K562 (cell line): Measurements from ENCODE around the gene ABHD18. TPM values are rescaled to one million over a fixed set of nuclear protein-coding genes. Genes with fewer than 3 reads are reported as not detected.
A peak's percentile ranks its signal among the peaks of the same experiment; 100 is the strongest.

Source experiments
- C11orf30 ChIP-seq: fragments of 450-650 bp; IDR thresholded peaks from 2 replicates; pipeline ENCODE4 v1.6.1; 2016; ENCODE audit warnings: low read depth, mild to moderate bottlenecking
- CEBPG ChIP-seq, 3 experiments: fragments of 200-800 bp in 1 of 3; sonication (Bioruptor generic) in 1 of 3; sonication (generic) in 1 of 3; formaldehyde crosslinking in 1 of 3; IDR thresholded peaks in 2 of 3; conservative IDR thresholded peaks in 1 of 3; 2 replicates each; pipeline versions ENCODE4 v1.6.1 to v1.8.0; 2016 to 2022; ENCODE audit warnings: missing compliant biosample characterization in 2 of 3, missing genetic modification characterization in 2 of 3, mild to moderate bottlenecking in 1 of 3, missing genetic modification reagents in 1 of 3
- CHD2 ChIP-seq: IDR thresholded peaks from 2 replicates; pipeline ENCODE4 v1.6.1; 2011; ENCODE audit warnings: low read depth, low read length
- GATA2 ChIP-seq: sonication (generic); formaldehyde crosslinking; IDR thresholded peaks from 2 replicates; pipeline ENCODE4 v1.4.0; 2020; ENCODE audit warnings: mild to moderate bottlenecking, missing genetic modification reagents
- GTF2A2 ChIP-seq: IDR thresholded peaks from 2 replicates; pipeline ENCODE4 v1.6.1; 2016; ENCODE audit warnings: mild to moderate bottlenecking, missing genetic modification characterization, missing compliant biosample characterization
- HDAC1 ChIP-seq, 2 experiments: fragments of 450-650 bp; IDR thresholded peaks; 2 replicates each; pipeline ENCODE4 v1.6.1; 2016 to 2017; ENCODE audit warnings: inconsistent platforms in 1 of 2, mild to moderate bottlenecking in 1 of 2, moderate library complexity in 1 of 2
- HDAC6 ChIP-seq: IDR thresholded peaks from 2 replicates; pipeline ENCODE4 v1.6.1; 2012; ENCODE audit warnings: low read depth, mild to moderate bottlenecking, control low read depth, inconsistent platforms, low read length, moderate library complexity
- KAT7 ChIP-seq: sonication (generic); formaldehyde crosslinking; IDR thresholded peaks from 2 replicates; pipeline ENCODE4 v1.8.0; 2022; ENCODE audit warnings: missing genetic modification reagents, mild to moderate bottlenecking, borderline replicate concordance
- KLF10 ChIP-seq: fragments of 250-450 bp; sonication (Bioruptor Pico); IDR thresholded peaks from 2 replicates; pipeline ENCODE4 v1.6.1; 2021; ENCODE audit warnings: matching md5 sums
- L3MBTL2 ChIP-seq: fragments of 450-650 bp; IDR thresholded peaks from 2 replicates; pipeline ENCODE4 v1.6.1; 2016; ENCODE audit warnings: mild to moderate bottlenecking, moderate library complexity
- MTA1 ChIP-seq: fragments of 450-650 bp; IDR thresholded peaks from 2 replicates; pipeline ENCODE4 v1.6.1; 2017; ENCODE audit warnings: borderline replicate concordance
- NR2C2 ChIP-seq, 2 experiments: fragments of 200-800 bp in 1 of 2; sonication (Bioruptor generic) in 1 of 2; sonication (generic) in 1 of 2; formaldehyde crosslinking in 1 of 2; IDR thresholded peaks; 2 replicates each; pipeline versions ENCODE4 v1.6.1 to v1.8.0; 2016 to 2022; ENCODE audit warnings: mild to moderate bottlenecking in 1 of 2, missing compliant biosample characterization in 1 of 2, missing genetic modification characterization in 1 of 2, missing genetic modification reagents in 1 of 2
- PCBP2 ChIP-seq: fragments of 200-400 bp; formaldehyde crosslinking; IDR thresholded peaks from 2 replicates; pipeline ENCODE4 v1.6.1; 2018; ENCODE audit warnings: low read length, low read depth, mild to moderate bottlenecking, moderate library complexity; ENCODE audit not compliant: poor library complexity, severe bottlenecking
- POLR2A ChIP-seq: fragments of 450-650 bp; conservative IDR thresholded peaks from 2 replicates; pipeline ENCODE4 v1.6.1; 2016
- RBM22 ChIP-seq: fragments of 200-400 bp; formaldehyde crosslinking; IDR thresholded peaks from 2 replicates; pipeline ENCODE4 v1.6.1; 2018; ENCODE audit warnings: low read length, low read depth; ENCODE audit not compliant: poor library complexity, severe bottlenecking
- SMAD1 ChIP-seq: fragments of 150-350 bp; IDR thresholded peaks from 2 replicates; pipeline ENCODE4 v1.6.1; 2014; ENCODE audit warnings: low read length, low read depth; ENCODE audit not compliant: partially characterized antibody
- VEZF1 ChIP-seq: fragments of 200-800 bp; sonication (Bioruptor generic); IDR thresholded peaks from 2 replicates; pipeline ENCODE4 v1.6.1; 2017; ENCODE audit warnings: missing genetic modification characterization, missing compliant biosample characterization
- WHSC1 ChIP-seq: IDR thresholded peaks from one replicate; pipeline ENCODE4 v1.6.1; 2012; ENCODE audit warnings: low read length, control low read depth, inconsistent platforms
- ZC3H8 ChIP-seq: fragments of 450-650 bp; IDR thresholded peaks from 2 replicates; pipeline ENCODE4 v1.6.1; 2017
- ZFP30 ChIP-seq: fragments of 250-450 bp; sonication (Bioruptor Pico); IDR thresholded peaks from 2 replicates; pipeline ENCODE4 v1.8.0; 2022; ENCODE audit warnings: moderate library complexity, mild to moderate bottlenecking, inconsistent platforms, borderline replicate concordance
- ZNF175 ChIP-seq: fragments of 200-800 bp; sonication (Bioruptor generic); IDR thresholded peaks from 2 replicates; pipeline ENCODE4 v1.6.1; 2016; ENCODE audit warnings: low read depth, mild to moderate bottlenecking, missing genetic modification characterization, missing compliant biosample characterization
- ZNF212 ChIP-seq: fragments of 450-650 bp; formaldehyde crosslinking; IDR thresholded peaks from 2 replicates; pipeline ENCODE4 v1.4.0; 2020; ENCODE audit warnings: mild to moderate bottlenecking
- ZNF224 ChIP-seq: sonication (generic); formaldehyde crosslinking; IDR thresholded peaks from 2 replicates; pipeline ENCODE4 v1.8.0; 2022; ENCODE audit warnings: mild to moderate bottlenecking, missing genetic modification reagents
- ZNF780A ChIP-seq: fragments of 250-450 bp; sonication (Bioruptor Pico); IDR thresholded peaks from 2 replicates; pipeline ENCODE4 v1.5.0; 2021; ENCODE audit warnings: mild to moderate bottlenecking
- polyA plus RNA-seq, 8 experiments: library from polyadenylated mRNA; depleted of rRNA in 4 of 8; stranded (reverse) in 5 of 8; unstranded in 3 of 8; fragments of >200 nt; fragmentation: Nextera tagmentation in 2 of 8; fragmentation: Illumina TruSeq in 1 of 8; extraction: Ambion mirVana in 2 of 8; extraction: Trizol in 1 of 8; gene quantifications; 2 replicates each; pipeline versions ENCODE4 v1.2.1 to v1.2.3, GENCODE V29; 2011 to 2014; ENCODE audit warnings: inconsistent platforms in 1 of 8, missing spikeins in 1 of 8
- total RNA-seq, 7 experiments: library from RNA; depleted of rRNA in 6 of 7; stranded (reverse); fragments of >200 nt in 6 of 7; fragmentation: Illumina TruSeq in 2 of 7; extraction: Trizol in 2 of 7; gene quantifications; 2 replicates each; pipeline versions ENCODE4 v1.2.1 to v1.2.3, GENCODE V29; 2011 to 2021; ENCODE audit warnings: low replicate concordance in 1 of 7
- TF ChIP-seq, protein P1 (sequence below): fragments of 450-650 bp; formaldehyde crosslinking; conservative IDR thresholded peaks from 2 replicates; pipeline ENCODE4 v1.4.0; 2022; ENCODE audit warnings: mild to moderate bottlenecking, missing genetic modification characterization
- TF ChIP-seq, protein P2 (sequence below): fragments of 450-650 bp; IDR thresholded peaks from 2 replicates; pipeline ENCODE4 v1.6.1; 2016; ENCODE audit warnings: antibody characterized with exemption

Gene ABHD18
- total and polyA plus RNA-seq, 9 of the 15 experiments (the other 6 are each of a cell fraction or from before 2014, with no cell fraction given), result 6.1 to 25.0 (median 16.0) TPM

GRCh38 chr4:127965062-127965802, at the start of gene ABHD18, which contains the start of gene MFSD8 (continued):
- TF ChIP-seq, protein P1, sequence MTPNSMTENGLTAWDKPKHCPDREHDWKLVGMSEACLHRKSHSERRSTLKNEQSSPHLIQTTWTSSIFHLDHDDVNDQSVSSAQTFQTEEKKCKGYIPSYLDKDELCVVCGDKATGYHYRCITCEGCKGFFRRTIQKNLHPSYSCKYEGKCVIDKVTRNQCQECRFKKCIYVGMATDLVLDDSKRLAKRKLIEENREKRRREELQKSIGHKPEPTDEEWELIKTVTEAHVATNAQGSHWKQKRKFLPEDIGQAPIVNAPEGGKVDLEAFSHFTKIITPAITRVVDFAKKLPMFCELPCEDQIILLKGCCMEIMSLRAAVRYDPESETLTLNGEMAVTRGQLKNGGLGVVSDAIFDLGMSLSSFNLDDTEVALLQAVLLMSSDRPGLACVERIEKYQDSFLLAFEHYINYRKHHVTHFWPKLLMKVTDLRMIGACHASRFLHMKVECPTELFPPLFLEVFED, result no peak
- peak; percentile 95 for TF ChIP-seq POLR2A
- TF ChIP-seq C11orf30, result peak; percentile 87
- TF ChIP-seq, protein P2, sequence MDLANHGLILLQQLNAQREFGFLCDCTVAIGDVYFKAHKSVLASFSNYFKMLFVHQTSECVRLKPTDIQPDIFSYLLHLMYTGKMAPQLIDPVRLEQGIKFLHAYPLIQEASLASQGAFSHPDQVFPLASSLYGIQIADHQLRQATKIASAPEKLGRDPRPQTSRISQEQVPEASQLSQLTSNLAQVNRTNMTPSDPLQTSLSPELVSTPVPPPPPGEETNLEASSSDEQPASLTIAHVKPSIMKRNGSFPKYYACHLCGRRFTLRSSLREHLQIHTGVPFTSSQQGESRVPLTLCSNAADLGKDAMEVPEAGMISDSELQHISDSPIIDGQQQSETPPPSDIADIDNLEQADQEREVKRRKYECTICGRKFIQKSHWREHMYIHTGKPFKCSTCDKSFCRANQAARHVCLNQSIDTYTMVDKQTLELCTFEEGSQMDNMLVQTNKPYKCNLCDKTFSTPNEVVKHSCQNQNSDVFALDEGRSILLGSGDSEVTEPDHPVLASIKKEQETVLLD, result peak; percentile 94
- TF ChIP-seq L3MBTL2, result peak; percentile 90
- TF ChIP-seq KAT7, result peak; percentile 94; the same call in 1 of the 2 replicates
- peak in 1 of 2 experiments; percentile 14; a peak in 1 of 4 replicates for TF ChIP-seq HDAC1 (IDR thresholded peaks at IDR 0.05)
- TF ChIP-seq GTF2A2 (tag), result no peak
- TF ChIP-seq SMAD1, result no peak
- TF ChIP-seq PCBP2, result no peak
- TF ChIP-seq ZFP30 (CRISPR knock-in tag), result no peak
- no peak for TF ChIP-seq ZC3H8
- peak; percentile 99 for TF ChIP-seq CHD2
- TF ChIP-seq NR2C2 (CRISPR knock-in tag; IDR thresholded peaks at IDR 0.05), result peak; percentile 95
- peak; percentile 98 for TF ChIP-seq NR2C2 (tag; IDR thresholded peaks at IDR 0.05)
- TF ChIP-seq ZNF780A (CRISPR knock-in tag), result no peak
- TF ChIP-seq ZNF175 (CRISPR knock-in tag), result no peak
- TF ChIP-seq GATA2 (CRISPR knock-in tag), result no peak
- TF ChIP-seq ZNF224 (CRISPR knock-in tag), result no peak
- TF ChIP-seq WHSC1, result no peak
- TF ChIP-seq ZNF212 (CRISPR knock-in tag), result no peak
- TF ChIP-seq RBM22, result peak; percentile 48
- no peak for TF ChIP-seq CEBPG (CRISPR knock-in tag; IDR thresholded peaks at IDR 0.05)
- no peak for TF ChIP-seq CEBPG (tag; conservative IDR thresholded peaks at IDR 0.05 in 1 of 2, IDR thresholded peaks at IDR 0.05 in 1 of 2)
- no peak for TF ChIP-seq HDAC6
- peak; percentile 19; the same call in 1 of the 2 replicates for TF ChIP-seq MTA1
- no peak for TF ChIP-seq KLF10 (CRISPR knock-in tag)
- TF ChIP-seq VEZF1 (CRISPR knock-in tag), result no peak; the same call in 1 of the 2 replicates
